ENCODE data around the gene CLTA. TPM values are rescaled to one million over a fixed set of nuclear protein-coding genes. Genes with fewer than 3 reads are reported as not detected.

The CLTA gene
- total RNA-seq, 1 experiment from 2014 or later, result 195 TPM

GRCh38 chr9:36249189-36249588, 58.5 kb downstream of the CLTA start:
- Histone ChIP-seq H3K79me2 (ENCODE audit: insufficient read depth, low read length) (no peaks in the 10 kb centered on the region), H3K9me3 (ENCODE audit: control insufficient read depth, low read depth, low read length) (no peaks in the 10 kb centered on the region), H2BK20ac (ENCODE audit: low read depth, low read length, poor library complexity, severe bottlenecking) (no peak overlapping the region), H4K8ac (replicated peaks; ENCODE audit: insufficient read length, low read depth, low read length) (no peak overlapping the region), H3K79me1 (ENCODE audit: insufficient read depth, low read depth, low read length, poor library complexity, severe bottlenecking) (peaks cover 3% of the 10 kb centered on the region), H3K56ac (ENCODE audit: insufficient read length, low read depth, low read length) (no peak overlapping the region), H3T11ph (ENCODE audit: low read length) (no peak overlapping the region), H2BK5ac (ENCODE audit: insufficient read length, low read length) (no peak overlapping the region), H4K91ac (ENCODE audit: insufficient read length, low read depth, low read length) (no peak overlapping the region), H3K9ac (ENCODE audit: extremely low read depth, insufficient read length, low read length) (no peak overlapping the region), H3K23ac (ENCODE audit: insufficient read length, low read depth, low read length) (no peak overlapping the region), H2BK12ac (ENCODE audit: insufficient read length, low read depth, low read length) (no peak overlapping the region), H3K4me1 (ENCODE audit: insufficient read depth, low read length) (no peaks in the 10 kb centered on the region), H3K27ac (ENCODE audit: insufficient read length, low read depth, low read length) (no peak overlapping the region), H2BK15ac (ENCODE audit: low read depth, low read length) (no peak overlapping the region), H2BK120ac (ENCODE audit: low read depth, low read length, poor library complexity, severe bottlenecking) (no peak overlapping the region), H4K5ac (ENCODE audit: insufficient read length, low read depth, low read length) (no peak overlapping the region), H3K14ac (ENCODE audit: insufficient read depth, low read length) (no peak overlapping the region), H3K23me2 (ENCODE audit: insufficient read length, low read depth, low read length, poor library complexity, severe bottlenecking) (no peaks in the 10 kb centered on the region), H3K4ac (ENCODE audit: low read depth, low read length) (no peak overlapping the region), H3K27me3 (ENCODE audit: insufficient read depth, low read length) (no peaks in the 10 kb centered on the region), H2AFZ (ENCODE audit: low read length) (no peak overlapping the region), H3K4me2 (ENCODE audit: insufficient read depth, insufficient read length, low read length) (no peak overlapping the region), H4K20me1 (ENCODE audit: control insufficient read depth, insufficient read depth, insufficient read length) (no peaks in the 10 kb centered on the region), H2AK5ac (ENCODE audit: insufficient read length, low read length) (no peak overlapping the region), H3K18ac (ENCODE audit: insufficient read length, low read depth, low read length) (no peak overlapping the region)
- Mint-ChIP-seq H3K4me3 (no peak overlapping the region), H3K9me3 (no peaks in the 10 kb centered on the region), H3K27ac (no peak overlapping the region), H3K27me3 (ENCODE audit: low read depth) (no peaks in the 10 kb centered on the region), H3K36me3 (ENCODE audit: insufficient read depth in 1 of 3, low read depth in 3 of 3) (peaks cover 9 to 14% (median 10%) of the 10 kb centered on the region in 3 experiments; a peak in 5 of 7 replicates), H3K4me1 (no peaks in the 10 kb centered on the region)
- no peak for DNase-seq
- WGBS (ENCODE audit: extremely low coverage, insufficient read length, low lambda C conversion rate), result no CpG with 5 or more reads among the region's 6 CpGs
- no peak for TF ChIP-seq CTCF (conservative IDR thresholded peaks at IDR 0.05)

Data from H9 (cell line).